Tibial nerve (tissue), 4 donors: ENCODE measurements around the gene EPO. TPM values are rescaled to one million over a fixed set of nuclear protein-coding genes. Genes with fewer than 3 reads are reported as not detected.
"Not testable (repeated sequence)": the region's sequence is repeated elsewhere in the genome, so short reads cannot be mapped to it uniquely, and the experiment has no call there.

Experiments used
- DNase-seq, 2 donors: peaks; one replicate each; pipeline ENCODE4 v3.0.0-alpha.2; 2019; ENCODE audit warnings: low spot score in 2 of 2
- H3K27ac ChIP-seq, 4 donors: fragments of 200-600 bp; sonication (generic) in 3 of 4; one replicate each; pipeline ENCODE4 v1.5.1; 2017 to 2019; ENCODE audit warnings: mild to moderate bottlenecking in 1 of 4
- H3K27me3 ChIP-seq, 2 donors: fragments of 200-600 bp; sonication (generic) in 1 of 2; one replicate each; pipeline versions ENCODE4 v1.5.1 to v1.6.0; 2017 to 2019
- H3K36me3 ChIP-seq, 3 donors: fragments of 200-600 bp; sonication (generic); one replicate each; pipeline ENCODE4 v1.5.1; 2018 to 2019
- H3K4me1 ChIP-seq, 4 donors: fragments of 200-600 bp; sonication (generic) in 3 of 4; one replicate each; pipeline ENCODE4 v1.5.1; 2017 to 2019
- H3K4me3 ChIP-seq, 4 donors: fragments of 200-600 bp; sonication (generic) in 3 of 4; one replicate each; pipeline ENCODE4 v1.5.1; 2017 to 2019; ENCODE audit warnings: mild to moderate bottlenecking in 1 of 4, moderate library complexity in 1 of 4
- H3K9me3 ChIP-seq, 4 donors: fragments of 200-600 bp; sonication (generic) in 3 of 4; one replicate each; pipeline ENCODE4 v1.5.1; 2017 to 2019
- EP300 ChIP-seq, 2 donors: sonication (generic); formaldehyde crosslinking; IDR thresholded peaks; one replicate each; pipeline ENCODE4 v1.6.1; 2017; ENCODE audit warnings: antibody characterized with exemption in 2 of 2, mild to moderate bottlenecking in 1 of 2
- POLR2A ChIP-seq, 2 donors: fragments of 450-650 bp; IDR thresholded peaks; one replicate each; pipeline ENCODE4 v1.6.1; 2017; ENCODE audit warnings: antibody characterized with exemption in 2 of 2, mild to moderate bottlenecking in 2 of 2, moderate library complexity in 2 of 2
- WGBS, 2 donors: methylation state at CpG; one replicate each; pipeline ENCODE4 v1.1.5; 2018; 5-methylcytosine and 5-hydroxymethylcytosine counted together
- total RNA-seq, 4 donors: library from RNA; depleted of rRNA; stranded (reverse); fragments of >200 nt; gene quantifications; one replicate each; pipeline ENCODE4 v1.1.0, GENCODE V29; 2016
- TF ChIP-seq, protein P1 (sequence below), 5 experiments: fragments of 200-600 bp in 3 of 5; fragments of 450-650 bp in 2 of 5; sonication (generic) in 3 of 5; IDR thresholded peaks; one replicate each; pipeline ENCODE4 v1.5.1; 2016 to 2019; ENCODE audit warnings: antibody characterized with exemption in 5 of 5, mild to moderate bottlenecking in 3 of 5, moderate library complexity in 2 of 5

Gene EPO
- total RNA-seq, 4 donors from 2014 or later = 0.30 to 0.59 TPM; not detected in 2

DNA sequence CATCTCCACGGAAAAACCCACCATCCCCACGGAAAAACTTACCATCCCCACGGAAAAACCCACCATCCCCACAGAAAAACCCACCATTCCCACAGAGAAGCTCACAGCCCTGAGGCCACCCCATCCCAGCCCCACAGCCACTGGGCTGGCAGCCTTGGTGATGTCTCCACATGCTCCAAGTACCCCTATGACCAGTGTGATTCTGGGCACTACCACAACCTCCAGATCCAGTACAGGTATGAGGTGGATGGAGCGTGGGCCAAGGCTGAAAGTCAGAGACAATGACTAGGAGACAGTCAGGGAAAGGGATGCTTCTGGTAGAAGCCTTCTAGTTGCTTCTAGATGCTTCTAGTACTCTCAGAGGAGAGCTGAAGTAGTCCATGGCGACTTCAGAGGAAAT, 32.7 kb downstream of the EPO start:
- TF ChIP-seq, protein P1, sequence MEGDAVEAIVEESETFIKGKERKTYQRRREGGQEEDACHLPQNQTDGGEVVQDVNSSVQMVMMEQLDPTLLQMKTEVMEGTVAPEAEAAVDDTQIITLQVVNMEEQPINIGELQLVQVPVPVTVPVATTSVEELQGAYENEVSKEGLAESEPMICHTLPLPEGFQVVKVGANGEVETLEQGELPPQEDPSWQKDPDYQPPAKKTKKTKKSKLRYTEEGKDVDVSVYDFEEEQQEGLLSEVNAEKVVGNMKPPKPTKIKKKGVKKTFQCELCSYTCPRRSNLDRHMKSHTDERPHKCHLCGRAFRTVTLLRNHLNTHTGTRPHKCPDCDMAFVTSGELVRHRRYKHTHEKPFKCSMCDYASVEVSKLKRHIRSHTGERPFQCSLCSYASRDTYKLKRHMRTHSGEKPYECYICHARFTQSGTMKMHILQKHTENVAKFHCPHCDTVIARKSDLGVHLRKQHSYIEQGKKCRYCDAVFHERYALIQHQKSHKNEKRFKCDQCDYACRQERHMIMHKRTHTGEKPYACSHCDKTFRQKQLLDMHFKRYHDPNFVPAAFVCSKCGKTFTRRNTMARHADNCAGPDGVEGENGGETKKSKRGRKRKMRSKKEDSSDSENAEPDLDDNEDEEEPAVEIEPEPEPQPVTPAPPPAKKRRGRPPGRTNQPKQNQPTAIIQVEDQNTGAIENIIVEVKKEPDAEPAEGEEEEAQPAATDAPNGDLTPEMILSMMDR (IDR thresholded peaks at IDR 0.05) = no peak
- Histone ChIP-seq H3K27ac (no peak overlapping the region), H3K27me3 (peaks cover 0 to 32% of the 10 kb centered on the region in 2 donors), H3K9me3 (no peaks in the 10 kb centered on the region), H3K36me3 (no peaks in the 10 kb centered on the region), H3K4me3 (no peak overlapping the region), H3K4me1 (no peaks in the 10 kb centered on the region)
- no peak for DNase-seq
- WGBS, 2 donors = 86 to 91% methylated on average over 5 of the region's 5 CpGs

DNA sequence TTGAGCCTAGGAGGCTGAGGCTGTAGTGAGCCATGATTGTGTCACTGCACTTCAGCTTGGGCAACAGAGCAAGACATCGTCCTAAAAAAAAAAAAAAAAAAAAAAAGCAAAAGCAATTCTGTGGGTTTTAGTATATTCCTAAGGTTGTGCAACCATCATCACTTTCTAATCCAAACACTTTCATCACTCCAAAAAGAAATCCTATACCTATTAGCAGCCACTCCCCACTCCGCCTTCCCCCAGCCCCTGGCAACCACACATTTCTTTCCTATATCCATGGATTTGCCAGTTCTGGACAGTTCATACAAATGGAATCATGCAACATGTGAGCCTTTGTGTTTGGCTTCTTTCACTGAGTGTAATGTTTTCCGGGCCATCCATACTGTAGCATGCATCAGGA, 33.5 kb downstream of the EPO start:
- Histone ChIP-seq H3K36me3 (no peaks in the 10 kb centered on the region), H3K4me1 (no peaks in the 10 kb centered on the region)
- no peak for DNase-seq

DNA sequence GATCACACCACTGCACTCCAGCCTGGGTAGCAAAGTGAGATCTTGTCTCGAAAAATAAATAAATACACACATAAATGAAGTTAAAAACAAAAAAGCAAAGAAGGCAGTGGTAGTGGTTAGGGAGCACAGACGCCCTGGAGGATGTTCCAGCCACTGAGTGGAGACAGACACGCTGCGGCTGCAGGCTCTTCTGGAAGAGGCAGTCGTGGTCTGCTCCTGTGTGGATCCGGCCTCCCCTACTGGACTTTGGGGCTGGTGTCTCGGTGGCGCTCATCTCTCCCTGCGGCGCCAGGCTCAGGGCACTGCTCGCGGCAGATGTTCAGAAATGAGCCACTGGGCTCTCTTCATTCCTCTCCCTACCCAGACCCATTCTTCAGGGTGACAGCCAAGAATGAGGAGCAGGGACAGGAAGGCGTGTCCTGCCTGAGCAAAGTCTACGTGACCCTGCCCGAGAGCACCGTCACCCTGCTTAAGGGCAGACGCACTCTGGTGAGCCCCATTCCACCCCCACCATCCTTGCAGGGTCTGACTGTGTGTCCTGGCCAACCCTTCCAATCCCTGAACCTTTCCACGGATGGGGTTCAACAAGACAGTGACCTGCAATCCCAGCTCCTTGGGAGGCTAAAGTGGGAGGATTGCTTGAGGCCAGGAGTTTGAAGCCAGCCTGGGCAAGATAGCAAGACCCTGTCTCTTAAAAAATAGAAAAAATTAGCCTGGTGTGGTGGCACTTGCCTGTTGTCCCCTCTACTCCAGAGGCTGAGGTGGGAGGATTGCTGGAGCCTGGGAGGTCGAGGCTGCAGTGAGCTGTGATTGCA, 39.3 kb downstream of the EPO start:
- no peaks in the 10 kb centered on the region for H3K27me3 ChIP-seq
- 67 to 68% methylated on average over 19 of the region's 19 CpGs for WGBS, 2 donors
- no peak overlapping the region for H3K27ac ChIP-seq
- DNase-seq = no peak
- no peak overlapping the region for H3K4me3 ChIP-seq
- H3K4me1 ChIP-seq = no peaks in the 10 kb centered on the region
- no peak for TF ChIP-seq EP300 (IDR thresholded peaks at IDR 0.05)
- TF ChIP-seq, protein P1 (IDR thresholded peaks at IDR 0.05) = no peak
- TF ChIP-seq POLR2A (IDR thresholded peaks at IDR 0.05) = no peak
- no peaks in the 10 kb centered on the region for H3K9me3 ChIP-seq
- H3K36me3 ChIP-seq = no peaks in the 10 kb centered on the region

More for the DNA sequence above, 33.5 kb downstream of the EPO start:
- no peak overlapping the region for H3K27ac ChIP-seq
- peaks cover 0 to 24% of the 10 kb centered on the region in 2 donors for H3K27me3 ChIP-seq
- H3K4me3 ChIP-seq = no peak overlapping the region
- TF ChIP-seq EP300 (IDR thresholded peaks at IDR 0.05) (no peak), POLR2A (IDR thresholded peaks at IDR 0.05) (no peak)
- TF ChIP-seq, protein P1 (IDR thresholded peaks at IDR 0.05) = no peak
- no peaks in the 10 kb centered on the region for H3K9me3 ChIP-seq
- 80 to 86% methylated on average over 3 of the region's 3 CpGs for WGBS, 2 donors

DNA sequence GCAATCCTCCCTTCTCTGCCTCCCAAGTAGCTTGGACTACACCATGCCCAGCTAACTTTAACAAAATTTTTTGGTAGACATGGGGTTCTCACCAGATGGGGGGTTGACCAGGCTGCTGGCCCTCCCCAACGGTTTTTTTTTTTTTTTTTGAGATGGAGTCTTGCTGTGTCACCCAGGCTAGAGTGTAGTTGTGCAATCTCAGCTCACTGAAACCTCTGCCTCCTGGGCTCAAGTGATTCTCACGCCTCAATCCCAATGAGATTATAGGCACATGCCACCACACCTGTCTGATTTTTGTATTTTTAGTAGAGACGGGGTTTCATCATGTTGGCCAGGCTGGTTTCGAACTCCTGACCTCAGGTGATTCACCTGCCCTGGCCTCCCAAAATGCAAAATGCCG, 42.6 kb downstream of the EPO start:
- H3K27me3 ChIP-seq, DNase-seq, H3K9me3 ChIP-seq, H3K27ac ChIP-seq, H3K4me1 ChIP-seq, H3K4me3 ChIP-seq, H3K36me3 ChIP-seq: not testable (repeated sequence)
- WGBS, 2 donors = 74 to 78% methylated on average over 5 of the region's 5 CpGs

DNA sequence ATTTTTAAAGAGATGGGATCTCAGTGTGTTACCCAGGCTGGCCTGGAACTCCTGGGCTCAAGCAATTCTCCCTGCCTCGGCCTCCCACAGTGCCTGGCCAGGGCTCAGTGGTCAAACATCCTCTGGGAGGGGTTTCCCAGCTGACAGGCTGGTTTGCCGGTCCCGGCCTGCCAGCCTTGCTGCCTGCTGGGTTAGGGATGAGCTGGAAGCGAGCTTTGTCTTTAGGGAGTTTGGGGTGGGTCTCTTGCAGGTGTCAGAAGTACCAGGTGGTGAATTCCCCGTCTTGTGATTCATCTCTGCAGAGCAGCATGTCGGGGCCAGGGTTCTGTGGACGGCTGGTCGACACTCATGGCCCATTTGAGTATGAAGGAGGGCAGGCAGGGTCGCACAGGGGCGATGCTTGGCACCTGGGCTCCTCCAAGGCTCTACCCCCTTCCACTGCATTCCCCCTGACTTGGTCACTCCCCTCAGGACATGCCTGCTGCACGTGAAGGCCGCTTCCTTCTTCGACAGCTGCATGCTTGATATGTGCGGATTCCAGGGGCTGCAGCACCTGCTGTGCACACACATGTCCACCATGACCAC, 43.4 kb downstream of the EPO start:
- no peak for TF ChIP-seq EP300 (IDR thresholded peaks at IDR 0.05)
- no peak for TF ChIP-seq POLR2A (IDR thresholded peaks at IDR 0.05)
- Histone ChIP-seq H3K36me3 (no peaks in the 10 kb centered on the region), H3K27me3 (no peaks in the 10 kb centered on the region), H3K27ac (no peak overlapping the region), H3K4me1 (no peaks in the 10 kb centered on the region), H3K4me3 (no peak overlapping the region), H3K9me3 (no peaks in the 10 kb centered on the region)
- DNase-seq = no peak
- WGBS, 2 donors = 52 to 62% methylated on average over 14 of the region's 14 CpGs

DNA sequence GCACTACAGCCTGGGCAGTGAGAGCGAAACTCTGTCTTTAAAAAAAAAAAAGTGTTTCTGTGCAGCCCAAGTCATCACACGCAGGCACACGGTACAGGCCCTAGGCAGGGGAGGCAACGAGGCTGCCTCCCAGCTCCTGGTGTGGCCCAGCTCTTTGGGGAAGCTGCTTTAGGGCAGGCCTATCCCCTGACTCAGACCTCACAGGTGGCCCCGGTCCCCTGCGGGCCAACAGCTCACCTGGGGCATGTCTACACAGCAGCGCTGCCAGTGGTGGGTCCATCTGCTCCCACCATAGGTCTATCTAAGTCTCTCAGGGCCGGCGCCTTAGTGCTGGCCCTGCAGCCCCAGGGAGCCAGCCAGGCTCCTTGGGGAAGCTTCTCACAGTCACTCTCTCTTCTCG, 44.6 kb downstream of the EPO start:
- no peaks in the 10 kb centered on the region for H3K9me3 ChIP-seq
- H3K27ac ChIP-seq = no peak overlapping the region
- no peaks in the 10 kb centered on the region for H3K36me3 ChIP-seq
- TF ChIP-seq POLR2A (IDR thresholded peaks at IDR 0.05) (no peak), EP300 (IDR thresholded peaks at IDR 0.05) (no peak)
- TF ChIP-seq, protein P1 (IDR thresholded peaks at IDR 0.05) = no peak
- no peak for DNase-seq
- H3K4me1 ChIP-seq = no peaks in the 10 kb centered on the region
- no peaks in the 10 kb centered on the region for H3K27me3 ChIP-seq
- H3K4me3 ChIP-seq = no peak overlapping the region
- WGBS, 2 donors = 63 to 68% methylated on average over 8 to 10 of the region's 10 CpGs
